ENCODE measurements around the gene KREMEN2. TPM values are rescaled to one million over a fixed set of nuclear protein-coding genes. Genes with fewer than 3 reads are reported as not detected.

The KREMEN2 gene
- total RNA-seq, 2 donors from 2014 or later, result 1.4 to 4.0 TPM

DNA sequence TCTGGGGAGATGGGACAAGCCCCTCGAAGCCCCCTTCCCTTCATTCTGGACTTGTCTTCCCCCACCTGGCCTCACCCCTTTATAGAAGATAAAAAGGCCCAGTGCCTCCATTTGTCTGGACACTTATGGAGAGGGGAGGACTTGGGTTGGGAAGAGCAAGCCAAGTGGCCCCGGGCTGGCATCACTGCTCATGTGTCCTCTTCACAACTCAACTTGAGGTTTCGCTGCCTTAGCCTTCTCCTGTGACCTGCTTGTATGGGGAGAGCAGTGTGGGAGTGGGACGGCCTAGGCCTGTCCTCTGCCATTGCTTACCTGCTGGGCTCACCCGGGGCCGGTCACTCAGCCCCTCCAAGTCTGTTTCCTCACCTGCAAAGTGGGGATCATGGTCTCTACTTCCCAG is 6.5 kb downstream of the KREMEN2 start:
- WGBS, result 77% methylated on average over 6 of the region's 6 CpGs
- peak overlapping the region; percentile 23 to 67 for H3K27ac ChIP-seq
- no peak for DNase-seq (ENCODE audit: low spot score)
- intact Hi-C loops (cut with DNase I), result no loop called here
- peaks cover 33% of the 10 kb centered on the region for H3K4me1 ChIP-seq (replicated peaks)
- H3K4me3 ChIP-seq, result peak overlapping the region in 1 of 2 donors; percentile 71
- TF ChIP-seq POLR2A (IDR thresholded peaks at IDR 0.05) (no peak), POLR2AphosphoS5 (IDR thresholded peaks at IDR 0.05) (no peak)
- TF ChIP-seq, protein P1, sequence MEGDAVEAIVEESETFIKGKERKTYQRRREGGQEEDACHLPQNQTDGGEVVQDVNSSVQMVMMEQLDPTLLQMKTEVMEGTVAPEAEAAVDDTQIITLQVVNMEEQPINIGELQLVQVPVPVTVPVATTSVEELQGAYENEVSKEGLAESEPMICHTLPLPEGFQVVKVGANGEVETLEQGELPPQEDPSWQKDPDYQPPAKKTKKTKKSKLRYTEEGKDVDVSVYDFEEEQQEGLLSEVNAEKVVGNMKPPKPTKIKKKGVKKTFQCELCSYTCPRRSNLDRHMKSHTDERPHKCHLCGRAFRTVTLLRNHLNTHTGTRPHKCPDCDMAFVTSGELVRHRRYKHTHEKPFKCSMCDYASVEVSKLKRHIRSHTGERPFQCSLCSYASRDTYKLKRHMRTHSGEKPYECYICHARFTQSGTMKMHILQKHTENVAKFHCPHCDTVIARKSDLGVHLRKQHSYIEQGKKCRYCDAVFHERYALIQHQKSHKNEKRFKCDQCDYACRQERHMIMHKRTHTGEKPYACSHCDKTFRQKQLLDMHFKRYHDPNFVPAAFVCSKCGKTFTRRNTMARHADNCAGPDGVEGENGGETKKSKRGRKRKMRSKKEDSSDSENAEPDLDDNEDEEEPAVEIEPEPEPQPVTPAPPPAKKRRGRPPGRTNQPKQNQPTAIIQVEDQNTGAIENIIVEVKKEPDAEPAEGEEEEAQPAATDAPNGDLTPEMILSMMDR (IDR thresholded peaks at IDR 0.05), result no peak
- H3K9me3 ChIP-seq, result no peaks in the 10 kb centered on the region
- no peaks in the 10 kb centered on the region for H3K36me3 ChIP-seq
- H3K27me3 ChIP-seq (replicated peaks; ENCODE audit: insufficient read depth), result no peaks in the 10 kb centered on the region

DNA sequence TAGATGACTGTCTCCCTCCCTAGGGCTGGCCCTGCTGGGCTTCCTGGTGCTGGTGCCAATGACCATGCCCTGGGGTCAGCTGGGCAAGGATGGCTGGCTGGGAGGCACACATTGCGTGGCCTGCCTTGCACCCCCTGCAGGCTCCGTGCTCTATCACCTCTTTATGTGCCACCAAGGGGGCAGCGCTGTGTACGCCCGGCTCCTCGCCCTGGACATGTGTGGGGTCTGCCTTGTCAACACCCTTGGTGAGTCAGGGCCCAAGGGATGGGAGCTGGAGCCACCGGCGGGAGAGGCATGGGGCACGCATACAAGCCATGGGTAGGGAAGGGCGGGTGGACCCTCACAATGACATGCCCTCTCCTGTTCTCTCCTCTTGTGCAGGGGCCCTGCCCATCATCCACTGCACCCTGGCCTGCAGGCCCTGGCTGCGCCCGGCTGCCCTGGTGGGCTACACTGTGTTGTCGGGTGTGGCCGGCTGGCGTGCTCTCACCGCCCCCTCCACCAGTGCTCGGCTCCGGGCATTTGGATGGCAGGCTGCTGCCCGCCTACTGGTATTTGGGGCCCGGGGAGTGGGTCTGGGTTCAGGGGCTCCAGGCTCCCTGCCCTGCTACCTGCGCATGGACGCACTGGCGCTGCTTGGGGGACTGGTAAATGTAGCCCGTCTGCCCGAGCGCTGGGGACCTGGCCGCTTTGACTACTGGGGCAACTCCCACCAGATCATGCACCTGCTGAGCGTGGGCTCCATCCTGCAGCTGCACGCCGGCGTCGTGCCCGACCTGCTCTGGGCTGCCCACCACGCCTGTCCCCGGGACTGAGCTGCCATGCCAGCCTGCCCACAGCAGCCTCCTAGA is 7.3 kb downstream of the KREMEN2 start:
- no peak for DNase-seq (ENCODE audit: low spot score)
- TF ChIP-seq, protein P1 (IDR thresholded peaks at IDR 0.05), result no peak
- no peak for TF ChIP-seq POLR2A (IDR thresholded peaks at IDR 0.05)
- TF ChIP-seq POLR2AphosphoS5 (IDR thresholded peaks at IDR 0.05), result no peak
- Histone ChIP-seq H3K27ac (no peak overlapping the region), H3K36me3 (no peaks in the 10 kb centered on the region), H3K9me3 (no peaks in the 10 kb centered on the region), H3K4me3 (no peak overlapping the region), H3K4me1 (replicated peaks) (peaks cover 33% of the 10 kb centered on the region), H3K27me3 (replicated peaks; ENCODE audit: insufficient read depth) (no peaks in the 10 kb centered on the region)
- intact Hi-C loops (cut with DNase I), result no loop called here
- 87% methylated on average over 28 of the region's 35 CpGs for WGBS

DNA sequence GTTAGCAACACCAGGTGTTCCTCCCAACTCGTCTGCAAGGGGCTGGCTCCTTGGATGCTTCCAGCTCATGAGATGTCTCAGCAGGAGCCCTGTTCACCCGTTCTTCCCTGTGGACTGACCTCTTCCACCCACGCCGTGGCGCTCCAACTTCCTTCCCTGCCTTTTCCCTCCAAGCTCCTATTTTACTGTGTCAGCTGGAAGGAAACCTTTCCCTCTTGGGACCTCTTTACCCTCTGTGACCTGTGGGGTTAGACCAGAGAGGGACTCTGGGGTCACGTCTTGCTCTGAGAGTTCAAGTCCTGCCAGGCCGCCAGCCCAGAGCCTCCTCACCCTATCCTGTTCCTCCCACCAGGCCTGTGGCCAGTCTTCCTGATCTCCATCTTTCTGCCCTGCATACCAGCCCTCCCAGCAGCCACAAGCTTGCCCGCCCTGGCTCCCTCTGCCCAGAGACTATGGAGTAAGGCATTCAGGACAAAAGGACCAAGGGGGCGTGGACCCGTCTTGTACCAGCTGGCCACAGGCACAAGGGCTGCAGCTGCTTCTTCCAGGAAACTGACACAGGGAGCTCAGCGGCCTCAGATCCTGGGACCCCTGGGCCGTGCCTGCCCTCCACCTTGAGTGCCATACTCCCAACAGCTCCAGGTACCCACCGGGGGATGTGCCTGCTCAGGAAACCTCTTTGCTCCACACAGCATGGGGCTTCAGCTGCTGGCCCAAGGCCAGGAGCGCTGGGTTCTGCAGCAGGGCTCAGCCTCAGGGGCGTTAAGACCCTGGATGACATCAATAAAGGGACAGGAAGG is 8.1 kb downstream of the KREMEN2 start:
- 69% methylated on average over 14 of the region's 15 CpGs for whole genome bisulfite sequencing
- DNase-seq (ENCODE audit: low spot score), result no peak

DNA sequence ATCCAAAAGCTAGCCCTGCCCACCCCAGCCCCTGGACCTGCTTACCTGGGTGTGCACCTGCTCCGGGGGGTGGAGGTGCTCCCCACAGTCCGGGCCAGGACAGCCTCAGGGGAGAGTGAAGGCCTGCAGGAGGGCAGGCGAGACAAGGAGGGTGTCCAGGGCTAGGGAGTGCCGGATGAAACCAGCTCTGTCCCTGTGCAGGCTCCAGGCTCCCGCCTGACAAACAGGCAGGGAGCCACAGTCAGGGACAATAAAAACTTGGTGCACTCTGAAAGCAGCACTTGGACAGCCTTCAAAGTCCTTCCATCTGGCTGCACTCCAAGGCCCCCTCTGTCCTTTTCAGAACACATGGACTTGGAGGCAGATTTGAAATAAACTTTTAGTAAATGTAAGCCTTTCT is 9.0 kb downstream of the KREMEN2 start:
- no peaks in the 10 kb centered on the region for H3K27me3 ChIP-seq (replicated peaks; ENCODE audit: insufficient read depth)
- DNase-seq (ENCODE audit: low spot score), result peak; percentile 70
- intact Hi-C loops (cut with DNase I), result no loop called here

More for the DNA sequence above, 8.1 kb downstream of the KREMEN2 start:
- intact Hi-C loops (cut with DNase I), result no loop called here
- H3K27me3 ChIP-seq (replicated peaks; ENCODE audit: insufficient read depth), result no peaks in the 10 kb centered on the region
- TF ChIP-seq POLR2AphosphoS5 (IDR thresholded peaks at IDR 0.05), result no peak
- TF ChIP-seq, protein P1 (IDR thresholded peaks at IDR 0.05), result no peak
- TF ChIP-seq POLR2A (IDR thresholded peaks at IDR 0.05), result no peak
- H3K4me1 ChIP-seq (replicated peaks), result peaks cover 33% of the 10 kb centered on the region
- no peaks in the 10 kb centered on the region for H3K36me3 ChIP-seq
- no peak overlapping the region for H3K4me3 ChIP-seq
- no peaks in the 10 kb centered on the region for H3K9me3 ChIP-seq
- peak overlapping the region; percentile 54 for H3K27ac ChIP-seq

More for the DNA sequence above, 9.0 kb downstream of the KREMEN2 start:
- Histone ChIP-seq H3K9me3 (no peaks in the 10 kb centered on the region), H3K27ac (peak overlapping the region; percentile 54), H3K4me1 (replicated peaks) (peaks cover 37% of the 10 kb centered on the region), H3K4me3 (no peak overlapping the region), H3K36me3 (no peaks in the 10 kb centered on the region)
- WGBS, result 27% methylated on average over 5 of the region's 5 CpGs
- TF ChIP-seq POLR2AphosphoS5 (IDR thresholded peaks at IDR 0.05), result peak; percentile 69
- TF ChIP-seq, protein P1 (IDR thresholded peaks at IDR 0.05), result no peak

All from prostate gland (tissue), 2 donors.